Measurements from ENCODE around the gene UBXN10. TPM values are rescaled to one million over a fixed set of nuclear protein-coding genes. Genes with fewer than 3 reads are reported as not detected.

UBXN10 gene
- total and polyA plus RNA-seq, 4 donors: 0.50 to 2.3 (median 1.1) TPM

DNA sequence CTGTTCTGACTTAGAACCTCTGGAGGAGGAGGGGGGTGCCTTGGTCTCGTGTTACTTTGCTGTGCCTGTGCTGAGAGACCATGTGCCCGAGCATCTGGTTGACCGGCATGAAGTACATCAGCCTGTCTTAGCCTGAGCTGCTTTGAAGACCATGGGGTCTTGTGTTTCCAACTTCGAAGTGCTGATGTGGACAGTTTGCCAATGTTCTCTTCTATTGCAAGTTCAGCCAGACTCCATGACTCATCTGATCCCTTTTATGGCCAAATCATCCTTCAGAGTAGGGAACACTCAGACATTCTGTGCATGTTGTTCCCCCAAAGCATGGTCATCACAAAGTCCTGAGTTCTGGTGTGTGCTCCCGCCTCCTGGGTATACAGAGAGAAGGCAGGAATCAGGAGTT lies 6.5 kb downstream of the UBXN10 start (continued):
- TF ChIP-seq, protein P1, sequence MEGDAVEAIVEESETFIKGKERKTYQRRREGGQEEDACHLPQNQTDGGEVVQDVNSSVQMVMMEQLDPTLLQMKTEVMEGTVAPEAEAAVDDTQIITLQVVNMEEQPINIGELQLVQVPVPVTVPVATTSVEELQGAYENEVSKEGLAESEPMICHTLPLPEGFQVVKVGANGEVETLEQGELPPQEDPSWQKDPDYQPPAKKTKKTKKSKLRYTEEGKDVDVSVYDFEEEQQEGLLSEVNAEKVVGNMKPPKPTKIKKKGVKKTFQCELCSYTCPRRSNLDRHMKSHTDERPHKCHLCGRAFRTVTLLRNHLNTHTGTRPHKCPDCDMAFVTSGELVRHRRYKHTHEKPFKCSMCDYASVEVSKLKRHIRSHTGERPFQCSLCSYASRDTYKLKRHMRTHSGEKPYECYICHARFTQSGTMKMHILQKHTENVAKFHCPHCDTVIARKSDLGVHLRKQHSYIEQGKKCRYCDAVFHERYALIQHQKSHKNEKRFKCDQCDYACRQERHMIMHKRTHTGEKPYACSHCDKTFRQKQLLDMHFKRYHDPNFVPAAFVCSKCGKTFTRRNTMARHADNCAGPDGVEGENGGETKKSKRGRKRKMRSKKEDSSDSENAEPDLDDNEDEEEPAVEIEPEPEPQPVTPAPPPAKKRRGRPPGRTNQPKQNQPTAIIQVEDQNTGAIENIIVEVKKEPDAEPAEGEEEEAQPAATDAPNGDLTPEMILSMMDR (IDR thresholded peaks at IDR 0.05; ENCODE audit: low read depth, low read length, missing input control): no peak
- no peak for TF ChIP-seq JUND (IDR thresholded peaks at IDR 0.05)

DNA sequence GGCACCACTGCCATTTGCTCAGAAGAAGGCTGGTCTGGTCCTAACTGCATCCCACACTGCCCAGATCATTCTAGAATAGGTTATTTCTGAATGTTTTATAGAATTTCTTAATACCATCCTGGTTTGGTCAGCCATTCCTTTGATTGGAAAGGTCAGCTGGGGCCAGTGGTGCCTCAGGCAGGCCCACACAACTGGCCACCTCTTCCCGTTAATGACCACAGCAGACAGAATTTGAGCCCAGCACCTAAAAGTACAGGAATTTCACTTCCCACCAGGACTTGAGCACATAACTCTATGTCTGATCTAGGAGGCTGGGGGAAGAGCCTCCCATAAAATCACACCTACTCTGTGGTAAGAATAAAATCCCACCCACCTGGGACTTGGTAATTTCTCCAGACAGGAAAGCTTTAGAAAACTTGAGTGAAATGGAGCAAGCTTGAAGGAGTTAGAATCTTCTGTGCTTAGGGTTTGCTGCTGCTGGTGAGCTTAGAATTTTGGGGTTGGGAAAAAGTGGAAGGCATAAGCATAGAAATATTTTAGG lies 7.0 kb downstream of the UBXN10 start:
- DNase-seq (ENCODE audit: low spot score): no peak
- Histone ChIP-seq H3K36me3 (ENCODE audit: control insufficient read depth in 4 of 4, insufficient read depth in 3 of 4, low read depth in 1 of 4, low read length in 3 of 4) (no peaks in the 10 kb centered on the region), H3K27ac (ENCODE audit: low read depth in 1 of 2, low read length in 2 of 2) (no peak overlapping the region), H3K27me3 (ENCODE audit: control insufficient read depth in 4 of 4, insufficient read depth in 4 of 4, low read length in 3 of 4) (no peaks in the 10 kb centered on the region), H3K9me3 (ENCODE audit: control insufficient read depth in 4 of 4, low read length in 3 of 4) (no peaks in the 10 kb centered on the region), H3K9ac (ENCODE audit: low read depth in 1 of 2, low read length in 2 of 2) (no peak overlapping the region), H3K4me3 (ENCODE audit: low read depth in 1 of 3, low read length in 3 of 3) (no peak overlapping the region), H3K4me1 (ENCODE audit: control insufficient read depth in 4 of 4, insufficient read depth in 4 of 4, low read length in 3 of 4) (peaks cover 0 to 14% (median 10%) of the 10 kb centered on the region in 4 donors)
- TF ChIP-seq TAF1 (conservative IDR thresholded peaks at IDR 0.05) (no peak), RAD21 (IDR thresholded peaks at IDR 0.05) (no peak), HNF4A (conservative IDR thresholded peaks at IDR 0.05) (no peak), HNF4G (IDR thresholded peaks at IDR 0.05) (no peak), RXRA (IDR thresholded peaks at IDR 0.05) (no peak)
- TF ChIP-seq, protein P2, sequence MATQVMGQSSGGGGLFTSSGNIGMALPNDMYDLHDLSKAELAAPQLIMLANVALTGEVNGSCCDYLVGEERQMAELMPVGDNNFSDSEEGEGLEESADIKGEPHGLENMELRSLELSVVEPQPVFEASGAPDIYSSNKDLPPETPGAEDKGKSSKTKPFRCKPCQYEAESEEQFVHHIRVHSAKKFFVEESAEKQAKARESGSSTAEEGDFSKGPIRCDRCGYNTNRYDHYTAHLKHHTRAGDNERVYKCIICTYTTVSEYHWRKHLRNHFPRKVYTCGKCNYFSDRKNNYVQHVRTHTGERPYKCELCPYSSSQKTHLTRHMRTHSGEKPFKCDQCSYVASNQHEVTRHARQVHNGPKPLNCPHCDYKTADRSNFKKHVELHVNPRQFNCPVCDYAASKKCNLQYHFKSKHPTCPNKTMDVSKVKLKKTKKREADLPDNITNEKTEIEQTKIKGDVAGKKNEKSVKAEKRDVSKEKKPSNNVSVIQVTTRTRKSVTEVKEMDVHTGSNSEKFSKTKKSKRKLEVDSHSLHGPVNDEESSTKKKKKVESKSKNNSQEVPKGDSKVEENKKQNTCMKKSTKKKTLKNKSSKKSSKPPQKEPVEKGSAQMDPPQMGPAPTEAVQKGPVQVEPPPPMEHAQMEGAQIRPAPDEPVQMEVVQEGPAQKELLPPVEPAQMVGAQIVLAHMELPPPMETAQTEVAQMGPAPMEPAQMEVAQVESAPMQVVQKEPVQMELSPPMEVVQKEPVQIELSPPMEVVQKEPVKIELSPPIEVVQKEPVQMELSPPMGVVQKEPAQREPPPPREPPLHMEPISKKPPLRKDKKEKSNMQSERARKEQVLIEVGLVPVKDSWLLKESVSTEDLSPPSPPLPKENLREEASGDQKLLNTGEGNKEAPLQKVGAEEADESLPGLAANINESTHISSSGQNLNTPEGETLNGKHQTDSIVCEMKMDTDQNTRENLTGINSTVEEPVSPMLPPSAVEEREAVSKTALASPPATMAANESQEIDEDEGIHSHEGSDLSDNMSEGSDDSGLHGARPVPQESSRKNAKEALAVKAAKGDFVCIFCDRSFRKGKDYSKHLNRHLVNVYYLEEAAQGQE (IDR thresholded peaks at IDR 0.05): no peak
- WGBS: 93% methylated on average over 1 of the region's 1 CpG

DNA sequence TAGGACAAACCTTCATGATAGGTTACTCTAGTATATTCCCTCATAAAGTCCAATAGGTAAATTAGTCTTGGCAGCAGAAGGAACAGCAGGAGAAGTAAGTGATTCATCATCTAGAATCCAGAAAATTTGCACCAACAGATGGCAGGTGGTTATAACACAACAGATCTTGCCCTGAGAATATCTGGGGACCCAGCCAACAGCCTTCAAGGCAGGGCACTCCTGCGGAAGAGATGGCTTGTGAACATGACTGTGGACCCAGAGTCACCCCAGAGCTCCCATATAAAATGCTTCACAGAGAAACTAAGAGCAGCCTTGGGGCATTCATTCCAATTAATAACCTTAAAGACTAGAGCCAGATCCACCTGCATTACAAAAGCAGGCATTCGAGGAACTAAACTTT lies 8.3 kb downstream of the UBXN10 start:
- no peak overlapping the region for H3K4me3 ChIP-seq (ENCODE audit: low read depth in 1 of 3, low read length in 3 of 3)
- no peaks in the 10 kb centered on the region for H3K36me3 ChIP-seq (ENCODE audit: control insufficient read depth in 4 of 4, insufficient read depth in 3 of 4, low read depth in 1 of 4, low read length in 3 of 4)
- H3K4me1 ChIP-seq (ENCODE audit: control insufficient read depth in 4 of 4, insufficient read depth in 4 of 4, low read length in 3 of 4): peaks cover 0 to 14% (median 10%) of the 10 kb centered on the region in 4 donors
- TF ChIP-seq, protein P1 (IDR thresholded peaks at IDR 0.05; ENCODE audit: low read depth, low read length, missing input control): no peak
- TF ChIP-seq SP1 (IDR thresholded peaks at IDR 0.05): no peak
- TF ChIP-seq, protein P3, sequence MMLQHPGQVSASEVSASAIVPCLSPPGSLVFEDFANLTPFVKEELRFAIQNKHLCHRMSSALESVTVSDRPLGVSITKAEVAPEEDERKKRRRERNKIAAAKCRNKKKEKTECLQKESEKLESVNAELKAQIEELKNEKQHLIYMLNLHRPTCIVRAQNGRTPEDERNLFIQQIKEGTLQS (IDR thresholded peaks at IDR 0.05): no peak
- TF ChIP-seq RAD21 (IDR thresholded peaks at IDR 0.05): no peak
- TF ChIP-seq YY1 (IDR thresholded peaks at IDR 0.05): no peak
- TF ChIP-seq, protein P4, sequence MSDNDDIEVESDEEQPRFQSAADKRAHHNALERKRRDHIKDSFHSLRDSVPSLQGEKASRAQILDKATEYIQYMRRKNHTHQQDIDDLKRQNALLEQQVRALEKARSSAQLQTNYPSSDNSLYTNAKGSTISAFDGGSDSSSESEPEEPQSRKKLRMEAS (IDR thresholded peaks at IDR 0.05): no peak
- TF ChIP-seq, protein P2 (IDR thresholded peaks at IDR 0.05): no peak
- no peak for TF ChIP-seq RXRA (IDR thresholded peaks at IDR 0.05)
- TF ChIP-seq JUND (IDR thresholded peaks at IDR 0.05): no peak
- TF ChIP-seq FOXA1 (IDR thresholded peaks at IDR 0.05): no peak
- TF ChIP-seq GABPA (IDR thresholded peaks at IDR 0.05 in 1 of 2, conservative IDR thresholded peaks at IDR 0.05 in 1 of 2): no peak
- TF ChIP-seq FOXA2 (IDR thresholded peaks at IDR 0.05): no peak
- no peak for TF ChIP-seq HNF4A (conservative IDR thresholded peaks at IDR 0.05)
- TF ChIP-seq NR2F2 (IDR thresholded peaks at IDR 0.05): no peak
- no peak for TF ChIP-seq HNF4G (IDR thresholded peaks at IDR 0.05)
- TF ChIP-seq EGR1 (IDR thresholded peaks at IDR 0.05; ENCODE audit: low read depth in 2 of 2): no peak
- DNase-seq (ENCODE audit: low spot score): no peak
- no peaks in the 10 kb centered on the region for H3K27me3 ChIP-seq (ENCODE audit: control insufficient read depth in 4 of 4, insufficient read depth in 4 of 4, low read length in 3 of 4)
- no peak overlapping the region for H3K9ac ChIP-seq (ENCODE audit: low read depth in 1 of 2, low read length in 2 of 2)
- H3K9me3 ChIP-seq (ENCODE audit: control insufficient read depth in 4 of 4, low read length in 3 of 4): no peaks in the 10 kb centered on the region
- WGBS: 77% methylated on average over 2 of the region's 2 CpGs
- H3K27ac ChIP-seq (ENCODE audit: low read depth in 1 of 2, low read length in 2 of 2): no peak overlapping the region

All from liver (tissue), 9 donors.